DND-41 (cell line): Measurements from ENCODE around the gene TMEM252.

Source experiments
- ATAC-seq: fragments of 200-7000 bp; cut with Tn5 transposase; 3 replicates; pipeline ENCODE4 v1.9.1; 2021; ENCODE audit warnings: low read depth; ENCODE audit not compliant: insufficient read depth
- DNase-seq: peaks from one replicate; pipeline ENCODE4 v3.0.0-alpha.2; 2020
- H2AFZ ChIP-seq: 2 replicates; pipeline ENCODE4 v1.6.0; 2012; ENCODE audit warnings: low read depth, low read length
- H3K27ac ChIP-seq: 2 replicates; pipeline ENCODE4 v1.5.1; 2012; ENCODE audit warnings: low read length, inconsistent platforms
- H3K27me3 ChIP-seq: fragments of 200-600 bp; sonication (generic); 2 replicates; pipeline ENCODE4 v1.6.0; 2012; ENCODE audit warnings: low read length, mild to moderate bottlenecking, inconsistent platforms; ENCODE audit not compliant: insufficient read depth, poor library complexity
- H3K36me3 ChIP-seq: 2 replicates; pipeline ENCODE4 v1.5.1; 2012; ENCODE audit warnings: low read length, inconsistent platforms; ENCODE audit not compliant: insufficient read depth
- H3K4me1 ChIP-seq: 2 replicates; pipeline ENCODE4 v1.5.1; 2012; ENCODE audit warnings: mild to moderate bottlenecking, low read length; ENCODE audit not compliant: insufficient read depth
- H3K4me2 ChIP-seq: 2 replicates; pipeline ENCODE4 v1.6.0; 2012; ENCODE audit warnings: mild to moderate bottlenecking, moderate library complexity, low read length, inconsistent platforms; ENCODE audit not compliant: insufficient read depth
- H3K4me3 ChIP-seq, 2 experiments: fragments of 200-600 bp in 1 of 2; shearing (Covaris generic) in 1 of 2; 2 replicates each; pipeline ENCODE4 v1.5.1; 2012 to 2016; ENCODE audit warnings: inconsistent platforms in 2 of 2, low read length in 2 of 2, mild to moderate bottlenecking in 2 of 2, low read depth in 1 of 2, moderate library complexity in 1 of 2
- H3K79me2 ChIP-seq: 2 replicates; pipeline ENCODE4 v1.6.0; 2012; ENCODE audit warnings: low read length, inconsistent platforms; ENCODE audit not compliant: insufficient read depth
- H3K9ac ChIP-seq: 2 replicates; pipeline ENCODE4 v1.6.0; 2012; ENCODE audit warnings: low read depth, mild to moderate bottlenecking, inconsistent platforms, low read length, moderate library complexity
- H3K9me3 ChIP-seq: 2 replicates; pipeline ENCODE4 v1.5.1; 2012; ENCODE audit warnings: low read length, moderate library complexity, mild to moderate bottlenecking, inconsistent platforms; ENCODE audit not compliant: insufficient read depth, severe bottlenecking
- H4K20me1 ChIP-seq: 2 replicates; pipeline ENCODE4 v1.6.0; 2012; ENCODE audit warnings: low read length; ENCODE audit not compliant: insufficient read depth
- EZH2 ChIP-seq: IDR thresholded peaks from 3 replicates; pipeline ENCODE4 v1.6.1; 2012; ENCODE audit warnings: borderline replicate concordance, low read depth, mild to moderate bottlenecking, moderate library complexity, low read length, inconsistent platforms; ENCODE audit not compliant: severe bottlenecking
- TF ChIP-seq, protein P1 (sequence below): IDR thresholded peaks from 2 replicates; pipeline ENCODE4 v1.5.1; 2012; ENCODE audit warnings: borderline replicate concordance, low read length, moderate library complexity, mild to moderate bottlenecking; ENCODE audit not compliant: poor library complexity, severe bottlenecking; ENCODE audit errors: extremely low read depth

TMEM252 gene, protein sequence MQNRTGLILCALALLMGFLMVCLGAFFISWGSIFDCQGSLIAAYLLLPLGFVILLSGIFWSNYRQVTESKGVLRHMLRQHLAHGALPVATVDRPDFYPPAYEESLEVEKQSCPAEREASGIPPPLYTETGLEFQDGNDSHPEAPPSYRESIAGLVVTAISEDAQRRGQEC

DNA sequence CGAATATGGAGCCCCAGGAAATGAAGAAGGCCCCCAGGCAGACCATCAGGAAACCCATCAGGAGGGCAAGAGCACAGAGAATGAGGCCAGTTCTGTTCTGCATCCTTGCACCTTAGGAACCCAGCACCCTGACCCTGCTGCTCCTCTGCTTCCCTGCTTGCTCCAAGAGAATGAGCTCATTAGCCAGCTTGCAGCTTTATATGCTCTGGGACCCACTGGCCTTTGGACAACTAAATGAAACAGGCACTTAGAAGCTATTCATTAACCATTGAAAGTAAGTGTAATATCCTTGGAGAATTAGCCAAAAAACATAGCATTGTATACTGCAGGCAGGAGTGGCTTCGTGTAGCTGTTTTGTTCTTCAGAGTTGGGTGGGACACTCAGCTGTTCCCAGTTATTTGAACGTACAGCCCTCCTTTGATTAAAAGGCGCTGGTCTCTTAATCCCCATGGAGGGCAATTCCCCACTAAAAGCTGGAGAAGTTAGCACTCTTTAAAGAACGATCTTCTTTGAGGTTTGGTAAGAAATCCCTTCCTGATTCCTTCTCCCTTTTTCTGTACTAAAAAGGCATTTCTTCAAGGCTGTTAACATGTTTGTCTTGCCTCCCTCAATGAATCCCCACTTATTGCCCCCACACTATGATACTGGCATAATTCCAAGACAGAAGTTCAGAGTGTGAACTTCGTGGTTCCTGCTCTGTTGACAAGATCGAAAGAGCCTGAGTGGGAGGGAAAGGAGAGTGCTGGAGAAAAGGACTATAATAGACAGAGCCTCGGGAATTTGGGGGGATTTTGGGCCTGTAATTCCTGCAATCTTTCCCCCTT is at the start of gene TMEM252:
TSS of gene TMEM252 (minus strand) at position 172 of the 824 bp plus-strand sequence. CDS start at position 103, 69 bp downstream.
- Histone ChIP-seq H3K4me1 (no peaks in the 10 kb centered on the region), H4K20me1 (no peaks in the 10 kb centered on the region), H3K9ac (no peak within 1 kb of the TSS), H3K79me2 (no peaks in the 10 kb centered on the region), H3K36me3 (no peaks in the 10 kb centered on the region), H3K27me3 (no peaks in the 10 kb centered on the region), H3K4me2 (no peak within 1 kb of the TSS), H3K4me3 (no peak within 1 kb of the TSS), H3K27ac (no peak within 1 kb of the TSS), H2AFZ (no peak within 1 kb of the TSS), H3K9me3 (no peaks in the 10 kb centered on the region)
- TF ChIP-seq, protein P1, sequence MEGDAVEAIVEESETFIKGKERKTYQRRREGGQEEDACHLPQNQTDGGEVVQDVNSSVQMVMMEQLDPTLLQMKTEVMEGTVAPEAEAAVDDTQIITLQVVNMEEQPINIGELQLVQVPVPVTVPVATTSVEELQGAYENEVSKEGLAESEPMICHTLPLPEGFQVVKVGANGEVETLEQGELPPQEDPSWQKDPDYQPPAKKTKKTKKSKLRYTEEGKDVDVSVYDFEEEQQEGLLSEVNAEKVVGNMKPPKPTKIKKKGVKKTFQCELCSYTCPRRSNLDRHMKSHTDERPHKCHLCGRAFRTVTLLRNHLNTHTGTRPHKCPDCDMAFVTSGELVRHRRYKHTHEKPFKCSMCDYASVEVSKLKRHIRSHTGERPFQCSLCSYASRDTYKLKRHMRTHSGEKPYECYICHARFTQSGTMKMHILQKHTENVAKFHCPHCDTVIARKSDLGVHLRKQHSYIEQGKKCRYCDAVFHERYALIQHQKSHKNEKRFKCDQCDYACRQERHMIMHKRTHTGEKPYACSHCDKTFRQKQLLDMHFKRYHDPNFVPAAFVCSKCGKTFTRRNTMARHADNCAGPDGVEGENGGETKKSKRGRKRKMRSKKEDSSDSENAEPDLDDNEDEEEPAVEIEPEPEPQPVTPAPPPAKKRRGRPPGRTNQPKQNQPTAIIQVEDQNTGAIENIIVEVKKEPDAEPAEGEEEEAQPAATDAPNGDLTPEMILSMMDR, result no peak
- TF ChIP-seq EZH2, result no peak
- ATAC-seq, result no peak
- DNase-seq, result no peak

DNA sequence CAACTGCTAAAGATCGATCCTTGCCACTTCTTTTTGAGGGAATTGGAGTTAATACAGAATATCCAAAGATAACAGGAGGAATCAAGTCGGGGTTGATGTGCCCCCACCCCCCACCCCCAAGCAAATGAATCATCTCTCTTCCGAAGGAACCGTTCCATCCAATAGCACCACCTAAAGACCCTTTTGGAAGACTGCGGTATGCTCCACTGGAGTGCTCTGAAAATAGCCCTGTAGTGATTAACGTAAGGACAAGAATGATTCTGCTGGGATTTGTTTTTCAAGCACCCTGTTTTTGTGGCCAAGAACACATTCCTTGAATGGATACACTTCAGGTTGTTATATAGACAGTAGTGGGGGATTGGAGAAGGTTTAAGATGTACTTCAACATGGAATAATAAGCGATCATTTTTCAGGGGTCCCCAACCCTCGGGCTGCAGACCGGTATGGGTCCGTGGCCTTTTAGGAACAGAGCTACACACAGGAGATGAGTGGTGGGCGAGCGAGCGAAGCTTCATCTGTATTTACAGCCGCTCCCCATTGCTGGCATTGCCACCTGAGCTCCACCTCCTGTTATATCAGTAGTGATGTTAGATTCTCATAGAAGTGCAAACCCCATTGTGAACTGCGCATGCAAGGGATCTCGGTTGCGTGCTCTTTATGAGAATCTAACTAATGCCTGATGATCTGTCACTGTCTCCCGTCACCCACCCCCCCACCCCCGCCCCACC is 44.5 kb upstream of the TMEM252 start:
- no peaks in the 10 kb centered on the region for H3K27me3 ChIP-seq
- no peak overlapping the region for H3K4me3 ChIP-seq
- H3K9me3 ChIP-seq, result no peaks in the 10 kb centered on the region
- DNase-seq (no peak), ATAC-seq (no peak)
- no peaks in the 10 kb centered on the region for H3K4me1 ChIP-seq
- no peaks in the 10 kb centered on the region for H3K79me2 ChIP-seq
- H3K4me2 ChIP-seq, result no peak overlapping the region
- H3K27ac ChIP-seq, result no peak overlapping the region
- H2AFZ ChIP-seq, result no peak overlapping the region
- H3K36me3 ChIP-seq, result no peaks in the 10 kb centered on the region
- TF ChIP-seq, protein P1, result peak; percentile 4
- TF ChIP-seq EZH2, result no peak
- no peaks in the 10 kb centered on the region for H4K20me1 ChIP-seq
- H3K9ac ChIP-seq, result no peak overlapping the region

DNA sequence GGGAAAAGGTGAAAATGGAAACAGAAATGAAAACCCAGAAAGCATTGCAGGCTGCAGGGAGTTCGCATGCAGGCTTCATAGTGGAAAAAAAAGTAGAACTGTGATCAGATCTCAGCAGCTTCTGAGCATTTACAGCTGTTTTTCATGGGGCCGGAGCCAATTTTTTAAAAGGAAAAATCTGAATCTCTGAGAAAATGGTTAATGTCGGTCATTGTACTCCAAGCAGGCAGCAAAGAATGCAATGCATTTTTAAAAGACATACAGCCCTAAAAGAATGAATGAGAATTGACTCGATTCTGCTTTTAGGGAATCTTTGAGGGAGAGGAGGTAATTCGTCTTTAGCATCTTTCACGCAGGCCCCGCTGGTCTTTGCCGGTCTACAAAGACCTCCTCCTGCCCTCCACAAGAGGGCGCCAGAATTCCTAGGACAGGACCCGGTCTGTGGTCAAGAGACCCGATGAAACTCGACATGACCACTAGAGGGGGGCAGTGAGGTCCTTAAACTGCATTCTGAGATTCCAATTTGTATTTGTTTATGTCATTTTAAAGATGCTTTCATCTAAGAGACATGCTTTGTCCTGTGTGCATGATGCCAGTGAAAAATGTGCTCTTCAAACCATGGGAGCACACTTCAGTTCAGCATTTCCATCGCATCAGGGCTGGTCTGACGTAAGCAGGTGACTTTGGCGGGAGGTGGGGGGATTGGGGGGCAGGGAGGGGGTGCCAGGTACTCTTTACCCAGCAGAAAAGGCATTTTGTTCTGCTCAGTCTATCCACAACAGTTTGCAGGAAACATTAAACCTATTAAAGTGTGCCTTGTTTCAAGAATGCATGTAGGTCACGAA is 43.7 kb upstream of the TMEM252 start:
- no peak overlapping the region for H2AFZ ChIP-seq
- peak; percentile 95 for ATAC-seq
- H3K27me3 ChIP-seq, result no peaks in the 10 kb centered on the region
- H3K27ac ChIP-seq, result no peak overlapping the region
- TF ChIP-seq, protein P1, result peak; percentile 99
- TF ChIP-seq EZH2, result no peak
- H3K36me3 ChIP-seq, result no peaks in the 10 kb centered on the region
- H3K9ac ChIP-seq, result no peak overlapping the region
- no peaks in the 10 kb centered on the region for H4K20me1 ChIP-seq
- no peaks in the 10 kb centered on the region for H3K9me3 ChIP-seq
- H3K4me3 ChIP-seq, result no peak overlapping the region
- H3K79me2 ChIP-seq, result no peaks in the 10 kb centered on the region
- H3K4me1 ChIP-seq, result no peaks in the 10 kb centered on the region
- DNase-seq, result peak; percentile 76
- H3K4me2 ChIP-seq, result no peak overlapping the region
